ENCODE data around the gene MFAP5.

DNA sequence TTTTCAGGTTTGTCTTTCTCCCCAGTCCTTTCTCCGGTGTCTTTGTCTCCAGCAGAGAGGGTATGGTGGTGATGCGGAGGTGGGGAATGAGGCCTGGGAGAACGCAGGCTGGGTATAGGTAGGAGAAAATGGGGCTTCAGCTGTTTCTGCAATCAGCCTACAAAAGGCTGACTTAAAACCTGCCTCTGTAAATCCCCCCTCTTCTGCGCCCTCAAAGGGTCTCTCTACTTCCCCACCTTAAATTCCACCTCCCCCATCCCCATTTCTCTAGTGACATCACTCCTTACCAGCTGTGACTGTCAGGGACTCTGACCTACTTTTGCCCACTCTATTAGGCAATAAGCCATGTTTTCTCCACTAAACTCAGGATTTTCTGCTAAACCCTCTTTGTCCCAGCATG is 27.1 kb upstream of the MFAP5 start:
- TF ChIP-seq NFIC (IDR thresholded peaks at IDR 0.05; ENCODE audit: low read depth, low read length) (no peak), RAD21 (IDR thresholded peaks at IDR 0.05; ENCODE audit: insufficient read depth, low read depth, low read length) (no peak), GABPA (IDR thresholded peaks at IDR 0.05; ENCODE audit: low read depth) (no peak), EP300 (IDR thresholded peaks at IDR 0.05; ENCODE audit: borderline replicate concordance in 1 of 2, control insufficient read depth in 1 of 2, low read depth in 2 of 2, low read length in 2 of 2) (no peak), ETV6 (conservative IDR thresholded peaks at IDR 0.05 in 1 of 2, IDR thresholded peaks at IDR 0.05 in 1 of 2; ENCODE audit: borderline replicate concordance in 1 of 2, low read depth in 1 of 2) (no peak), MAX (IDR thresholded peaks at IDR 0.05; ENCODE audit: low read depth, low read length) (no peak), CTCF (IDR thresholded peaks at IDR 0.05 in 2 of 3, conservative IDR thresholded peaks at IDR 0.05 in 1 of 3; ENCODE audit: control insufficient read depth in 2 of 3, extremely low read depth in 1 of 3, insufficient read depth in 1 of 3, low read depth in 3 of 3, low read length in 3 of 3) (no peak)
